ENCODE measurements around the gene RIPK3. TPM values are rescaled to one million over a fixed set of nuclear protein-coding genes. Genes with fewer than 3 reads are reported as not detected.
A peak's percentile ranks its signal among the peaks of the same experiment; 100 is the strongest.
"Not testable (repeated sequence)": the region's sequence is repeated elsewhere in the genome, so short reads cannot be mapped to it uniquely, and the experiment has no call there.

RIPK3 gene
- total RNA-seq, 2 experiments from 2014 or later, result 37.5 to 41.4 TPM

DNA sequence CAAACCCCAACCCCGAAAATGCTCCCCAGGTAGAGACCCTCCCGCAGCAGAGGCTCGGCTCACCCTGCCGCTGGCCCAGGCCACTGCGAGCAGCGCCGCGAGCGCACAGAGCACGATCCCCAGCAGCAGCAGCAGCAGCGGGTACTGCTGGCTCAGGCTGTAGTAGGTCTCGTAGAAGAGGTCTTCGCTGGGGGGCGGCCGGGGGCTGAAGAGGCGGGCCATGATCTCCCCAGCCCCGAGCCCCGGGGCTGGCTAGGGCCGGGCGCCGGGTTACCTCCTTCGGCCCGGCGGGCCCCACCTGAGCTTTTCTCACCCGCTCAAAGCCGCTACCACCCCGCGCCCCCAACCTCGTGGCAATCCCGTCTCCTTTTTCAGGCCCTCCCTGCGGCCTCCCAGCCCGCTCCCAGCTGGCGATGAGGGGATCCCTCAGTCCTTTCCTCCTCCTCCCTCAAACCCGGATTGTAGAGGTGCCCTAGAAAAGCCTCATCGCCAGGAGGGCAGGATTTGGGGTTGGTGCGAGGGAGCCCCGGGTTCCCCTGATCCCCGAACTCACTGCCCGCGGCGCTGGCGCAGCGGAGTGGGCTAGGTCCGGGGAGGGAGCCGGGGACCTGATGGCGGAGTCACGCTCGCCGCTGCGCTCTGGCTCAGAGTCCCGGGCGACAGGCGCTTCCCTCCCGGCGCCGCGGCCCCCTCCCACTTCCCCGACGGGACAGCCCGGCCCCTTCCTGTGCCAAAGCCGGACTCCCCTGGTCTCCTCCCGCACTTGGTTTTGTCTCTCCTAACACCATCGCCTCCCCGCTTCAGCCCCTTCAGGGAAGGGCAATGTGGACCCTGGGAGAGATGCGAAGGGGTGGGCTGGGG lies 5.1 kb downstream of the RIPK3 start, which contains the start of gene ADCY4:
ADCY4 (minus strand) TSS at position 641 of the 861 bp plus-strand sequence; CDS start at position 222, 419 bp downstream.
- Mint-ChIP-seq H3K27me3 (peaks cover 38% of the 10 kb centered on the region), H3K4me3 (peak within 1 kb of the TSS; percentile 28), H3K36me3 (ENCODE audit: low read depth) (peaks cover 30% of the 10 kb centered on the region), H3K4me1 (peaks cover 62% of the 10 kb centered on the region), H3K9me3 (no peaks in the 10 kb centered on the region), H3K27ac (no peak within 1 kb of the TSS)
- DNase-seq, result no peak
- ChIA-PET POLR2A (interaction anchor here (1.7 to 2.0 kb wide), 2 partner anchors 96 to 102 kb away, joined by 4 to 18 read pairs; partner anchors contain the start of gene KHNYN), CTCF (interaction anchor here (1.0 to 13.5 kb wide), 14 partner anchors 11 to 221 kb away, joined by 3 to 136 read pairs (median 6); partner anchors contain the start of genes CBLN3, CIDEB, DCAF11 and KHNYN)

DNA sequence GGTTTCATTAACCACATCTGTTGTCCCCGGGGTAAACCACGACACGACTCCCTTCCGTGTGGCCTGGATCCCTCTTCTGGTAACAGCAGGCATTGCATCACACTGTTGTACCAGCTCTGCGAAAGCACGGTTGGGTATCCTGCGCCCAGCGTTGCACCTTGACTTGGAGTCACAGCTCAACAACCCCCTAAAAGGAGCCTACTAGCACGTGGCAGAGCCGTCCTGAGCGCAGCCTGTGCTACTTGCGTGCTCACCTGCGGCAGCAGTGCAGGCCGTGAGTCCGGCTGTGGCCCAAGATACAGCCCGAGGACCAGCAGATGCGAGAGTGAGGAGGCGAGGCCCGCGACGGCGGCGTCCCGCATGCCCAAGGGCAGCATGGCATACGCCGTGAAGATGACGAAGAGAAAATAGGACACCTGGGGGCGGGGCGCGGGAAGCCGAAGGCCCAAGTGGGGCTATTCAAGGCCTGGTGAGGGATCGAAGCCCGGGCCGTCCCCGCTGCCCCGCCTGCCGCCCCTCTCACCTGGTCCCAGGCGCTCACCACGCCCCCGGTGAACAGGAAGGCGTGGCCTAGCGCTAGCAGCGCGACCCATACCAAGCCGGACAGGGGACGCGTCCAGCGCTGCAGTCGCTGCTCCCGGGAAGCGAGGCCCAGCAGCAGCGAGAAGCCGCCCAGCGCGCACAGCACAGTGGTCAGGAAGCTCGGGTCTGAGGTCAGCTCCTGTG lies 7.4 kb downstream of the RIPK3 start:
- peaks cover 64% of the 10 kb centered on the region for H3K4me1 Mint-ChIP-seq

DNA sequence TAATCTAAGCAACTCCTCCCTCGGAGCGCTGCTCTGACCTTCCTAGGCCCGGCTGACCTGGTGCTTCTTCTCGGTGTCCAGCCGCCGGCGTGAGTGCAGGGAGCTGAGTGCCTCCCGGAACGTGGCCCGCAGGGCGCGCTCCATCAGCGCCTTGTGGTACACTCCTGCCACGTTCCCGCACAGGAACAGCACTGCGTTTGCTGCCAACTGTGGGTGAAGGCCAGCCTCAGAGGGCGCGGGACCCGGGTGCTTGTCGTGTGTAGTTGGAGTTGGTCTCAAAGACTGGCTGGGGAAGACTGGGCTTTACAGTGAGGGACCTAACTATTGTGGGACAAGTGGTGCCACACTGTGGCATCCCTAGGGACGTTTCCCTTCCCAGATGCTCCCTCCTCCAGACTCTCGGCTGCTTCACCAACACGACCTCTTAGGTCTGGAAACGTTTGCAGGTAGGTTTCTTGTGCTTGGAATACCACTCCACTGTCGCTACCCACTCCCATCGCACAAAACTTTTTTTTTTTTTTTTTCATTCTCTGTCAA lies 8.0 kb downstream of the RIPK3 start:
- H3K4me1 Mint-ChIP-seq, result peaks cover 69% of the 10 kb centered on the region
- ChIA-PET POLR2A (no interaction called here), CTCF (interaction anchor here (0.5 to 13.5 kb wide), 17 partner anchors 10 to 112 kb away, joined by 3 to 136 read pairs (median 5); partner anchors contain the start of genes CBLN3, CIDEB, KHNYN and LTB4R)
- H3K4me3 Mint-ChIP-seq, result peak overlapping the region; percentile 30
- peaks cover 15% of the 10 kb centered on the region for H3K36me3 Mint-ChIP-seq (ENCODE audit: low read depth)
- no peaks in the 10 kb centered on the region for H3K9me3 Mint-ChIP-seq
- H3K27ac Mint-ChIP-seq, result peak overlapping the region; percentile 74
- no peak for DNase-seq
- peaks cover 38% of the 10 kb centered on the region for H3K27me3 Mint-ChIP-seq

More for the DNA sequence above, 7.4 kb downstream of the RIPK3 start:
- peak; percentile 92 for DNase-seq
- POLR2A ChIA-PET, result interaction anchor here (0.6 to 2.0 kb wide), 3 partner anchors 99 to 117 kb away, joined by 6 to 18 read pairs (median 7); partner anchors contain the start of genes KHNYN, MDP1 and SDR39U1
- Mint-ChIP-seq H3K27ac (peak overlapping the region; percentile 74), H3K4me3 (peak overlapping the region; percentile 30), H3K27me3 (peaks cover 38% of the 10 kb centered on the region), H3K9me3 (no peaks in the 10 kb centered on the region), H3K36me3 (ENCODE audit: low read depth) (peaks cover 17% of the 10 kb centered on the region)
- CTCF ChIA-PET, result interaction anchor here (0.5 to 13.5 kb wide), 30 partner anchors 8 to 250 kb away, joined by 3 to 136 read pairs (median 5); partner anchors contain the start of genes CBLN3, CIDEB, KHNYN and LTB4R

DNA sequence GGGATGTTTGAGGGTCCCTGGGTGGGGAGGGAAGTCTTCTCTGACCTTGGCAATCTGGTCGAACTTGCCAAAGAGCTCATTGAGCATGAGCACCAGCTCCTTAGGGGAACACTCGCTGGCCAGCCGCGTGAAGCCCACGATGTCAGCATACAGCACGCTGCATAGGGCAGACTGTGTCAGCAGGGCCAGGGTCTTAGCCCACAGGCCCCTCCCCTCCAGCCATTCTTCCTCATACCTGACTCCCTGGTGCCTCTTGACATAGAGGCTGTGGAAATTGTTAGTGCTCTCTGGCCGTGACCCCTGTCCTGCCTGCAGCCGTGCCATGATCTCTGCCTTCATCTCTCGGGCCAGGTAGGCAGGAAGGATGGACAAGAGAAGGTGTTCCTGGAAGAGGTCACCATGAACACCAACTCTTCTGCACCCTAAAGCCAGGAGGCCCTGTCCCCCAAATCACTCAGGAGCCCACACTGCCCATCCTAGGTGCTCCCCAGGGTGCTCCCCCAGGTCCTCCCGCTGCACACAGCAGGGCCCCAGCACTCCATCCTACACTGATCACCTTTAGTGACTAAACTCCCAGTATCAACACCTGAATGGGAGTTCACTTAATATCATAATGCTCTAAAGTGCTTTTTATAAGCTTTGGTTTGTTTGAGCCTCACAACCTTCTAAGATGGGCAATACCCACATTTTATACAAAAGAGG lies 8.7 kb downstream of the RIPK3 start:
- peaks cover 67% of the 10 kb centered on the region for H3K4me1 Mint-ChIP-seq
- peaks cover 36% of the 10 kb centered on the region for H3K27me3 Mint-ChIP-seq
- no peaks in the 10 kb centered on the region for H3K9me3 Mint-ChIP-seq

DNA sequence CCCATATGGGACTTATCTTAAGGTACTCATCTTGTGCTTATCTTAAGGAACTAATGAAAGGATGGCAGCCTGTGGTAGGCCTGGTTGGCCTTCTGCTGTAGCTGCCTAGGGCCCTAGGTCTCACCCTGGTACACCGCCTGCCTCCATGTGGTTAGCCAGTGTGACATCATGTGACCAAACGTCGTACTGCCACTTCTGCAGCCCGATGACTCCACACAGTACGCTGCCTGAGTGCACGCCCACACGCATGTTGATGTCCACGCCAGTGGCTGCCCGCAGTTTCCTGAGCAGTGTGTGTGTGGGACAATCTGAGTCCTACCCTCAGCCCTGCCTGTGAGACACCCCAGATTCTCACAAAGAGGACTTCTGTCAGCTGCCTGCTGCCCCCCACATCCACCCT lies 10.1 kb downstream of the RIPK3 start:
- Mint-ChIP-seq H3K27me3 (peaks cover 29% of the 10 kb centered on the region), H3K4me1 (peaks cover 57% of the 10 kb centered on the region), H3K4me3 (no peak overlapping the region), H3K9me3 (no peaks in the 10 kb centered on the region), H3K36me3 (ENCODE audit: low read depth) (no peaks in the 10 kb centered on the region), H3K27ac (no peak overlapping the region)
- ChIA-PET POLR2A (no interaction called here), CTCF (interaction anchor here (1.0 to 13.5 kb wide), 8 partner anchors 9 to 107 kb away, joined by 3 to 136 read pairs (median 7); partner anchors contain the start of genes CIDEB, LTB4R, LTB4R2 and RIPK3)
- DNase-seq, result peak; percentile 52

More for the DNA sequence above, 8.7 kb downstream of the RIPK3 start:
- POLR2A ChIA-PET, result no interaction called here
- Mint-ChIP-seq H3K36me3 (ENCODE audit: low read depth) (peaks cover 10% of the 10 kb centered on the region), H3K4me3 (no peak overlapping the region), H3K27ac (no peak overlapping the region)
- CTCF ChIA-PET, result interaction anchor here (0.7 to 13.5 kb wide), 7 partner anchors 21 to 194 kb away, joined by 3 to 136 read pairs (median 5); partner anchors contain the start of genes CBLN3, CIDEB, KHNYN and LTB4R
- no peak for DNase-seq

DNA sequence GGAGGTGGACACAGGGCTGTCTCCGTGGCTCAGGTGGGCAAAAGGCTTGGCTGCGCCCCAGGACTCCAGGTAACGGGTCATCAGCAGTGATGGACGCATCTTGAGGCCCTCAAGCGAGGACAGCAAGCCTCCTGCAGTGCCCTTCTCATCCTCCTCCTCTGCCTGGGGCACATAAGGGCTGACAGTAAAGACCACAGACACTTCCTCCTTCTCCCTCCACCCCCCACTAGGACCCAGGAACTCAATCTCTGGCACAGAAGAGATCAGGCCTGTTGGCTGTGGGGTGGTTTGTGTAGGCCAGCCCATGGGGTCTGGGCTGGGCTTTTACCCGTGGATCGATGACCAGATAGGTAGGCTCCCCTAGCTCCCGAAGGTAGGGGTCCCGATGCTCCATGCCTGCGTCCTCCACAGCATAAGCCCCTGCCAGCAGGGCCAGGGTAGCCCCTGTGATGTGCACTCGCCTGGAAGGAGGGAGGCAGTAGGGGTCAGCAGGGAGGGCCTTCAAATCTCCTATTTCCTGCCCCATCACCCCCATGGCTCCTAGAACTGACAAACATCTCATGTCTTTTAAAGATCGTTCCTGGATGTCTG lies 10.6 kb downstream of the RIPK3 start:
- DNase-seq, result no peak
- no peaks in the 10 kb centered on the region for H3K9me3 Mint-ChIP-seq
- peaks cover 53% of the 10 kb centered on the region for H3K4me1 Mint-ChIP-seq
- ChIA-PET CTCF (interaction anchor here (0.8 to 13.5 kb wide), 8 partner anchors 8 to 108 kb away, joined by 3 to 136 read pairs (median 7); partner anchors contain the start of genes CBLN3, CIDEB, KHNYN and LTB4R), POLR2A (no interaction called here)
- no peak overlapping the region for H3K4me3 Mint-ChIP-seq
- H3K27me3 Mint-ChIP-seq, result peaks cover 25% of the 10 kb centered on the region
- no peaks in the 10 kb centered on the region for H3K36me3 Mint-ChIP-seq (ENCODE audit: low read depth)
- peak overlapping the region; percentile 38 for H3K27ac Mint-ChIP-seq

DNA sequence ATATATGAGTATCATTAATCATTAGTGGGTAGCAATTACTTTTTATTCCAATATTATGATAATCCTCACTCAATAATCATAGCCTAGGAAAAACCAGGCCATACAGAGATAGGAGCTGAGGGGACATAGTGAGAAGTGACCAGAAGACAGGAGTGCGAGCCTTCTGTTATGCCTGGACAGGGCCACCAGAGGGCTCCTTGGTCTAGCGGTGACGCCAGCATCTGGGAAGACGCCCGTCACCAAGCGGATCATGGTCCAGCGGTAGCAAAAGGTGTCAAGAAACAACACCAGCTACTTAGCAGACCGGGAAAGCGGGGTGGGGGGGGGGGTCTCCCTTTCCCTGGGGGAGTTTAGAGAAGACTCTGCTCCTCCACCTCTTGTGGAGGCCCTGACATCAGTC lies 11.9 kb downstream of the RIPK3 start:
- POLR2A ChIA-PET; H3K4me3 Mint-ChIP-seq; DNase-seq; H3K27ac Mint-ChIP-seq; H3K9me3 Mint-ChIP-seq; H3K36me3 Mint-ChIP-seq (ENCODE audit: low read depth): not testable (repeated sequence)
- H3K27me3 Mint-ChIP-seq, result peaks cover 19% of the 10 kb centered on the region
- H3K4me1 Mint-ChIP-seq, result peaks cover 44% of the 10 kb centered on the region
- CTCF ChIA-PET, result interaction anchor here (1.4 to 13.5 kb wide), 7 partner anchors 9 to 109 kb away, joined by 4 to 136 read pairs (median 9); partner anchors contain the start of genes CIDEB, LTB4R, LTB4R2 and RIPK3

DNA sequence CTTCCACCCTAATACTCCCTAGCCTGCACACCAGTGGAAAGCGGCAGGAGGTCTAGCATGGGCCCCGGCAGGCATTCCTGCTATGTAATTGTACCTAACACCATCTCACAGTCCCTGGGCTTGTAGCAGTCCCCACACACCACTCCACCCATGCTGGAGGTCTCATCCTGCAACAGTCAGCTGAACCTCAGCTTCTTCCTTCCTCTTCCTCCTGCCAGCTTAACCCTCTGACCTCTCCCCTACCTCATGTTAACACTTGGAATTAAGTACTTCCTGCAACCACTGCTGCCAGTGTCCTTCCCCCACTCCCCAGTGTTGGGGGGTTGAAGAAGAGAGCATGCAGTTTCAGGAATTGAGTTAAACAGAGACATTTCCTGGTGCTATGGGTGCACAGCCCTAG lies 12.5 kb downstream of the RIPK3 start:
- Mint-ChIP-seq H3K27ac (peak overlapping the region; percentile 77), H3K4me1 (peaks cover 40% of the 10 kb centered on the region), H3K36me3 (ENCODE audit: low read depth) (no peaks in the 10 kb centered on the region), H3K4me3 (no peak overlapping the region), H3K9me3 (no peaks in the 10 kb centered on the region), H3K27me3 (peaks cover 17% of the 10 kb centered on the region)
- no peak for DNase-seq
- ChIA-PET CTCF (interaction anchor here (0.6 to 13.5 kb wide), 6 partner anchors 8 to 109 kb away, joined by 3 to 136 read pairs (median 9); partner anchors contain the start of genes CIDEB, LTB4R, LTB4R2 and RIPK3), POLR2A (no interaction called here)

DNA sequence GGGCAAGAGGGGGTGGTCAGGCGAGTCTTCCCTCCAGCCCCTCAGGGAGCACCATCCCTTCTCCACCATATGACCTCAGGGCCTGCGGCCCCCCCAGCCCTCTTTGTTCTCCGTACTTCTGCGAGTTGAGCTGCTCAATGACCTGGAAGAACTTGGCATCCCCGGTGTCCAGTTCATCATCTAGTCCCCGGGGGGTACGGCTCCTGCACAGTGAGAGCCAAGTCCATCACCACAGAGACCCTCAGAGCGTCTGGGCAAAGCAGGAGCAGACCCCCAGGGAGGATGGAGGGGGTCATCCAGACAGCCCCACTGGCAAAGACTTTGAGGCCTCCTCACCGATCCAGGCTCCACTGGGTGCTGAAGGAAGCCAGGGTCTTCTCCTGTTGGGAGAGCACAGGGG lies 13.8 kb downstream of the RIPK3 start:
- Mint-ChIP-seq H3K4me3 (no peak overlapping the region), H3K27ac (no peak overlapping the region), H3K9me3 (no peaks in the 10 kb centered on the region), H3K4me1 (peaks cover 28% of the 10 kb centered on the region), H3K27me3 (peaks cover 10% of the 10 kb centered on the region), H3K36me3 (ENCODE audit: low read depth) (no peaks in the 10 kb centered on the region)
- DNase-seq, result no peak
- POLR2A ChIA-PET, result interaction anchor here (0.7 kb wide), 1 partner anchor 84 kb away, joined by 4 read pairs; the partner anchor contains the start of gene TINF2
- CTCF ChIA-PET, result interaction anchor here (1.4 to 13.5 kb wide), 4 partner anchors 14 to 111 kb away, joined by 3 to 136 read pairs (median 9); partner anchors contain the start of genes CIDEB, LTB4R, LTB4R2 and RIPK3

DNA sequence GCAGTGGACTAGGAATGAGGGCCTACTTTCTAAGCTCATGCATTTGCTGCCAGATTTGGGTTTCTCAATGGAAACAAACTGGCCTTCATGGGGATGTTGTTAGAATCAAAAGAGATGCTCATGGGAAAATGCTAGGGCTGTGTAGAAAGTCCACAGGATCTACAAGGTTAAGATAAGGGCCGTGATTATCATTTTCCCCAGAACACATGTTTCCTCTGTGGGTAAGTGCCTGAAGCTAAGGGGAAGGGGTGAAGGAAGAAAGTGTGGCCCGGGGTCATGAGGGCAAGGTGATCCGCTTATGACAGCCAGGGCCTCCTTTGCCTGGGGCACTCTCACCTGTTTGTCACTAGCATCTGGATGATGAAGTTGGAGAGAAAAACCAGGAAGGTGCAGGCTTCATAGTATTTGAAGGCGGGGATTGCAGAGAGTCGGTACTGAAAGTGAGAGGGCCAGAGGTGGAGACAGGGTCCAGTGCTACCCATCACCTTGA lies 14.7 kb downstream of the RIPK3 start:
- POLR2A ChIA-PET, result interaction anchor here (0.7 kb wide), 1 partner anchor 83 kb away, joined by 4 read pairs; the partner anchor contains the start of gene TINF2
- no peak overlapping the region for H3K27ac Mint-ChIP-seq

DNA sequence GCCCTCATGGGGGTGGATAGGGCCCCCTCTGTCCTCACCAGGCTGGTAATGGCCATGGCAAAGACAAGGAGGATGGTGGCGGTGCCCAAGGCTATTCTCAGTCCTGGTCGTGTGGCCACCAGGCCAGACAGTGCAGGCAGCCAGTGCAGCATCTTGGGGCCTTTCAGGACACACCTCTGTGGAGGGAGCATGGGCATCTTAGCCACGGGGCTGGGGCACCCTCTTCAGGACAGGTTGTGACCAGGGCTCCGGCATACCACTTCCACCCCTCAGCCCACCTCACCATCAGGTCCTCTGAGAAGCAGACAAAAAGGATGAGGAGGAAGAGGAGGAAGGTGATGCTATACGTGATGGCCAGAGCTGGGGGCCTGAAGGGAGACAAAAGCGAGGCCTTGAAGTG lies 15.8 kb downstream of the RIPK3 start:
- H3K4me3 Mint-ChIP-seq, result no peak overlapping the region
- H3K4me1 Mint-ChIP-seq, result peaks cover 16% of the 10 kb centered on the region
- no peaks in the 10 kb centered on the region for H3K9me3 Mint-ChIP-seq
- H3K36me3 Mint-ChIP-seq (ENCODE audit: low read depth), result no peaks in the 10 kb centered on the region
- peaks cover 14% of the 10 kb centered on the region for H3K27me3 Mint-ChIP-seq
- ChIA-PET CTCF (interaction anchor here (0.6 to 13.5 kb wide), 5 partner anchors 9 to 113 kb away, joined by 3 to 136 read pairs (median 3); partner anchors contain the start of genes CIDEB, LTB4R, LTB4R2 and TINF2), POLR2A (no interaction called here)
- no peak overlapping the region for H3K27ac Mint-ChIP-seq
- DNase-seq, result no peak

More for the DNA sequence above, 14.7 kb downstream of the RIPK3 start:
- H3K36me3 Mint-ChIP-seq (ENCODE audit: low read depth), result no peaks in the 10 kb centered on the region
- CTCF ChIA-PET, result interaction anchor here (1.0 to 13.5 kb wide), 6 partner anchors 8 to 112 kb away, joined by 3 to 136 read pairs (median 6); partner anchors contain the start of genes CIDEB, LTB4R, LTB4R2 and RIPK3
- H3K4me1 Mint-ChIP-seq, result peaks cover 27% of the 10 kb centered on the region
- no peaks in the 10 kb centered on the region for H3K9me3 Mint-ChIP-seq
- peaks cover 9% of the 10 kb centered on the region for H3K27me3 Mint-ChIP-seq
- H3K4me3 Mint-ChIP-seq, result no peak overlapping the region
- DNase-seq, result no peak

All from activated CD4-positive, alpha-beta T cell treated with anti-CD3 and anti-CD28 coated beads, Interleukin-2, amount 10 ng/mL, durations not matched to agents 7 days and 5 days (primary cell).